WI38 (cell line): Measurements from ENCODE around the gene CCHCR1.
"Not testable (repeated sequence)": the region's sequence is repeated elsewhere in the genome, so short reads cannot be mapped to it uniquely, and the experiment has no call there.

Source experiments
- H3K4me3 ChIP-seq: 2 replicates; pipeline ENCODE4 v1.5.1; 2011; ENCODE audit warnings: low read depth, mild to moderate bottlenecking, control low read depth, low read length
- TF ChIP-seq, protein P1 (sequence below): IDR thresholded peaks from 2 replicates; pipeline ENCODE4 v1.5.1; 2012; ENCODE audit warnings: low read depth, mild to moderate bottlenecking, control low read depth, low read length

The CCHCR1 gene

DNA sequence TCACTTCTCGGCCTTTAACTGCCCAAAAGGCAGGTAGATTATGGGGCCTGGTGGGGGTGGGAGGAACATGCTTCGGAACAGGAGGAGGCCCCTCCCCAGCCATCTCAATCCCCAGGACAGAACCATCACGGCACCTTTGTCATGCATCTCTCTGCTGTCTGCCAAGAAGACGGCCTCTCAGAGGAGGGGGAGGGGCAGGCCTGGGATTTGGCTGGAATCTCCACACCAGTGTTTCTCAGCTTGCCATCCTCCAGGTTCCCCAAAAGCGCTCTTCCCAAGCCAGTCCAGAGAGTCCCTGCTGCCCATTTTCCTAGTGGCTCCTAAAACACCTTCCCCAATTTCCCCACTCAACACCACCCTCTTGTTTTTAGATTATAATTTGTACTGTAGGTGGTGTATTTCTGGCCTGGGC lies 15.4 kb upstream of the CCHCR1 start:
- TF ChIP-seq, protein P1, sequence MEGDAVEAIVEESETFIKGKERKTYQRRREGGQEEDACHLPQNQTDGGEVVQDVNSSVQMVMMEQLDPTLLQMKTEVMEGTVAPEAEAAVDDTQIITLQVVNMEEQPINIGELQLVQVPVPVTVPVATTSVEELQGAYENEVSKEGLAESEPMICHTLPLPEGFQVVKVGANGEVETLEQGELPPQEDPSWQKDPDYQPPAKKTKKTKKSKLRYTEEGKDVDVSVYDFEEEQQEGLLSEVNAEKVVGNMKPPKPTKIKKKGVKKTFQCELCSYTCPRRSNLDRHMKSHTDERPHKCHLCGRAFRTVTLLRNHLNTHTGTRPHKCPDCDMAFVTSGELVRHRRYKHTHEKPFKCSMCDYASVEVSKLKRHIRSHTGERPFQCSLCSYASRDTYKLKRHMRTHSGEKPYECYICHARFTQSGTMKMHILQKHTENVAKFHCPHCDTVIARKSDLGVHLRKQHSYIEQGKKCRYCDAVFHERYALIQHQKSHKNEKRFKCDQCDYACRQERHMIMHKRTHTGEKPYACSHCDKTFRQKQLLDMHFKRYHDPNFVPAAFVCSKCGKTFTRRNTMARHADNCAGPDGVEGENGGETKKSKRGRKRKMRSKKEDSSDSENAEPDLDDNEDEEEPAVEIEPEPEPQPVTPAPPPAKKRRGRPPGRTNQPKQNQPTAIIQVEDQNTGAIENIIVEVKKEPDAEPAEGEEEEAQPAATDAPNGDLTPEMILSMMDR: no peak
- H3K4me3 ChIP-seq: no peak overlapping the region

DNA sequence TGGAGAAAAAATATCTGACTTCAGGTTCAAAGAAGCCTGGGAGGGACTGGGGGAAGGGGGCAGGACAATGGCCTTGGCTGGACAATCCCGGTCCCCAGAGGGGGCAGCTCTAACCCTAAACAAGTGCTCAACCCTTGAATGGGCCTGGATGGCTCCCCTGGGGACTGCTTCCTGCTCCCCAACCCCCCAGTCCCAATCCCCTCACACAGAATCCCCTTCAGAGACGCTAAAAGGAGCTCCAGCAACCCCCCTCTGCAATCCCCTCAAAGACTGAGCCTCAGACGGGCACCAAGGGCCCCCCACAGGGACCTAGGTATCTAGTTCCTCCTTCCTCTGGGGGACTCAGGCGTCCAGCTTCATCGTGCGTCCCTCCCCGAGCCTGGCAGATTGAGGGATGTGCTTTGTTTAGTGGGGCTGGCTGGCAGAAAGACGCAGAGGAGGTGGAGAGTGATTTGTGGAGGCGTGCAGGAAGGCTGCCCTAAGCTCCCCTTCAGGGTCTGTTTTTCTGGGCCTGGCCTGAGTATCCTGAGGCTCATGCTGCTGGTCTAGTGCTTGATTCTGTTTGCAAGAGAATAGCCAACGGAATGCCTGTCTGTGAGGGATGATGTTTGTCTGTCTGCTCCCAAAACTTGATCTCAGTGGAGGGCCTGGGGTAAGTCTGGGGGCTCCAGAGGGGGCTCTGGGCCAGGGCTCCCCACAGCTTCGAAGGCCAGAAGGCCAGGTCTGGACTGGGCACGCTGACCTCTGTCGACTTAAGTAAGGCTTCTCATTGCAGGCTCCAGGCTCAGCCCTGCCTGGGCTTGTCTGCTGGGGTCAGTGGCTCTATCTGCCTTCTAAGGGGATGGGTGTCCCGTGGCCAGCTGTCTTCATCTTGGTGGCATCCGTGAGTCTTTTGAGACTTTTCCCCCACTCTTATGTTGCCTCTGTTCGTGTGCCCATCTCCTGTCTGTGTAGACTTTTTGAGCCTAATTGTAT lies 14.6 kb upstream of the CCHCR1 start:
- TF ChIP-seq, protein P1: no peak
- no peak overlapping the region for H3K4me3 ChIP-seq

DNA sequence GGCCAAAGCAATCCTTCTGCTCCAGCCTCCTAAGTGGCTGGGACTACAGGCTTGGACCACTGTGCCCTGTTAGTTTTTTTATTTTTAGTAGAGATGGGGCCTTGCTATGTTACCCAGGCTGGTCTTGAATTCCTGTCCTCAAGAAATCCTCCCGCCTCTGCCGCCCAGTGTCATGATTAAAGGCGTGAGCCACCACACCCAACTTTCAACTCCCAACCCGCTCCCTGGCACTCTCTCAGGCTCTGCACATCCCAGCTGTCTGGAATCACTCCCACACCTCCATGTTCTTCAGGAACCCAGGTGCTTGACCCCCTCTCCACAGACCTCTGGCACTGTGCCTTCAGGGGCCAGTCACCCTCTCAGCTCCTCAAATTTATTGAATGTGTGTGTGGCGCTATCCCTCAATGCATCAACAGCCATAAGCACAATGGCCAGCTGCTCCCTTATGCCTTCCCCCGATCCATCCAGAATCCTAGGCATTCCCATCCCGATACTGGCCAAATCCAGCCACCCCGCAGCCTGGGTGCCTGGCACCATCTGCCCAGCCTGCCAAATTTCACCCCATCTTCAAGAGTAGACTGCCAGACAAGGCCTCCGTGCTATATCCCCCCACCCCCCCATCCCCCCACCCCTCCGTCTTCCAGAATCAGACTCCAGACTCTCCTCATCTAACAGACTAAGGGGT lies 13.5 kb upstream of the CCHCR1 start:
- no peak overlapping the region for H3K4me3 ChIP-seq
- TF ChIP-seq, protein P1: no peak

DNA sequence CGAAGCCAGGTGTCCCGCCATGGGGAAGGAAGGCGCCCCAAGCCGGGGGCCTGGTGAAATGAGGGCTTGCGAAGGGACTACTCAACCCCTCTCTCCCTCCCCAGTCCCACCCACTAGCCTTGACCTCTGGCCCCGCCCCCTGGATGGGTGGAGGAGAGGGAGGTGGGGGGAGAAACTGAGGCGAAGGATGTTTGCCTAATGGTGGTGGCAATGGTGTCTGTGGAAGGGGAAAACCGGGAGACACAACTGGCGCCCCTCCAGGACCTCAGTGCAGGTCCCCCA lies 12.9 kb upstream of the CCHCR1 start, which contains the start of gene POU5F1:
Gene POU5F1, minus strand, starts transcription at position 83 of the 282 bp plus-strand sequence. Its CDS starts 62 bp downstream, at position 21.
- TF ChIP-seq, protein P1: no peak
- no peak within 1 kb of the TSS for H3K4me3 ChIP-seq

DNA sequence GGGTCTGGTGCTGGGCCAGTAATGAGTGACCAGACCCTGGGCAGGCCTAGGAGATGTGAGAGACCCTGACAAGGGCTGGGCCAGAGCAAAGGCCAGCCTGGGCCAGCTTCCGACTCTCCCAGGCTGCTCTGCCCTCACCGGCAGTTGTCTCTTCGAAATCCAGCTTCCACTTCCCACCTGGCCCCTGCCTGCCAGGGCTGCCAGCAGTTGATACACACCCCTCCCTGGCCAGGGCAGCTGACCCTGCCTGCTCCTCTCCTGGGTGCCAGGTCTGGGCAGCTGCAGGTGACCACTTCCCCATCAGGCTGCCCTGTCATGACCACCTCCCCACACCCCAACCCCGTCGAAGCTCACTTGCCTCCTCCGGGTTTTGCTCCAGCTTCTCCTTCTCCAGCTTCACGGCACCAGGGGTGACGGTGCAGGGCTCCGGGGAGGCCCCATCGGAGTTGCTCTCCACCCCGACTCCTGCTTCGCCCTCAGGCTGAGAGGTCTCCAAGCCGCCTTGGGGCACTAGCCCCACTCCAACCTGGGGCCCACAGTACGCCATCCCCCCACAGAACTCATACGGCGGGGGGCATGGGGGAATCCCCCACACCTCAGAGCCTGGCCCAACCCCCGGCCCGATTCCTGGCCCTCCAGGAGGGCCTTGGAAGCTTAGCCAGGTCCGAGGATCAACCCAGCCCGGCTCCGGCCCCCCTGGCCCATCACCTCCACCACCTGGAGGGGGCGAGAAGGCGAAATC lies 12.4 kb upstream of the CCHCR1 start:
- not testable (repeated sequence) for H3K4me3 ChIP-seq

DNA sequence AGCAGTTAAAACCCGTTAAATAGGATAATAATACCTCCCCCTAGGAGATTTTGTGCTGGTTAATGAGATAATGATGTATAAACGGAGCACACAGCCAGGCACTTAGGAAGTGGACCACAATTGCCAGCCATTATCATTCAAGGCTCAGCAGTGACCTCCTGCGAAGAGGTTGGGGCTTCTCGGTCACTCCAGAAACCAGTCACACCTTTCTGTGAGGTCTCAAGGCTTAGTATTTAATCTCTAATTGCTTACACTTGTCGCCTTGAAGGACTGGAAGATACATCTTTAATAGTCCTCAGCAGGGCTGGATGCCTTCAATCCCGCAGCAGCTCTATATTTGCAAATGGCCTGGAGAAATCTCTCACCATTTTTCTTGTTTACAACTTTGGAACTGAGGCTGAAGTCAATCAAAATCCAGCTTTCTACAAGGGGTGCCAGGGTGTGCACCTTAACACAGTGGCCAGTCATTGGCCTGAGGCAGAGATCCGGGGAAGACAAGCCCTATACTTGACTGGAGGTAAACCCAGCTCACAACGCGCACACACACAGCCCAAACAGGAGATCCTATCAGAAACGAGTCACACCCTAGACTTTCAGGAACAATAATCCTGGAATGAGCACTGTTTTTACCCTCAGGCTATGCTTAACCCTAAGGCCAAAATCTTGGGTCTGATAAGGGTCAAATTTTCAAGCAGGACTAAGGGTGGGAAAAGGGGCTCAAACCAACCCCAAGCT lies 11.7 kb upstream of the CCHCR1 start:
- H3K4me3 ChIP-seq: no peak overlapping the region
- TF ChIP-seq, protein P1: no peak

DNA sequence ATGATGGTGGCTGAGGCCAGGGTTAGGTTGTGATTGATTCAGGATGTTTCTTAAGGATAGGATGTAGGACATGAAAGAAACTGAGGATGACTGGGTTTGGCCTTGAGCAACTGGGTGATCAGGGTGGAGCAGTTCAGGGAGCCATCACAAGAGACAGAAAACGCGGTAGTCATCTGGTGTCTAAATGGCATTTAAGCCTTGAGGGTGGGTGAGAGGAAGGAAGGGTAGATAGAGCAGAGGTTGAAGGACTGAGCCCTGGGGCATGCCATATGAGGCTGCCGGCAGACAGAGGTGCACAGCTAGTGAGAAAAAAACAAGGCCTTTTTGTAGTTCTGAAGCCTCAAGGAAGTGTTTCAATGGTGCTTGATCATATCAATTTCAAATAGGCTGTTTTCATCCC lies 11.0 kb upstream of the CCHCR1 start:
- TF ChIP-seq, protein P1: no peak
- H3K4me3 ChIP-seq: no peak overlapping the region
